Liver (tissue), 9 donors: ENCODE data around the gene ZNF503. TPM values are rescaled to one million over a fixed set of nuclear protein-coding genes. Genes with fewer than 3 reads are reported as not detected.

ENCODE experiments used
- DNase-seq: peaks from one replicate; pipeline ENCODE4 v3.0.0-alpha.2; 2017; ENCODE audit warnings: low spot score
- H3K27ac ChIP-seq, 2 donors: one replicate each; pipeline ENCODE4 v1.7.0; 2013; ENCODE audit warnings: inconsistent platforms in 2 of 2, low read length in 2 of 2, control low read depth in 1 of 2, low read depth in 1 of 2, mild to moderate bottlenecking in 1 of 2
- H3K27me3 ChIP-seq, 4 donors: one replicate each; pipeline versions ENCODE4 v1.6.1 to v1.7.0; 2013; ENCODE audit warnings: low read length in 3 of 4, inconsistent platforms in 1 of 4, mild to moderate bottlenecking in 1 of 4, moderate library complexity in 1 of 4; ENCODE audit not compliant: control insufficient read depth in 4 of 4, insufficient read depth in 4 of 4
- H3K36me3 ChIP-seq, 4 donors: one replicate each; pipeline versions ENCODE4 v1.6.1 to v1.7.0; 2013; ENCODE audit warnings: low read length in 3 of 4, mild to moderate bottlenecking in 3 of 4, low read depth in 1 of 4, moderate library complexity in 1 of 4; ENCODE audit not compliant: control insufficient read depth in 4 of 4, insufficient read depth in 3 of 4
- H3K4me1 ChIP-seq, 4 donors: one replicate each; pipeline versions ENCODE4 v1.6.1 to v1.7.0; 2013; ENCODE audit warnings: low read length in 3 of 4, mild to moderate bottlenecking in 3 of 4, moderate library complexity in 1 of 4; ENCODE audit not compliant: control insufficient read depth in 4 of 4, insufficient read depth in 4 of 4
- H3K4me3 ChIP-seq, 3 donors: one replicate each; pipeline versions ENCODE4 v1.6.1 to v1.7.0; 2013; ENCODE audit warnings: low read length in 3 of 3, control low read depth in 1 of 3, low read depth in 1 of 3, mild to moderate bottlenecking in 1 of 3
- H3K9ac ChIP-seq, 2 donors: one replicate each; pipeline ENCODE4 v1.7.0; 2013; ENCODE audit warnings: low read length in 2 of 2, mild to moderate bottlenecking in 2 of 2, moderate library complexity in 2 of 2, control low read depth in 1 of 2, low read depth in 1 of 2
- H3K9me3 ChIP-seq, 4 donors: one replicate each; pipeline versions ENCODE4 v1.6.1 to v1.7.0; 2013; ENCODE audit warnings: low read length in 3 of 4; ENCODE audit not compliant: control insufficient read depth in 4 of 4
- EGR1 ChIP-seq, 2 donors: IDR thresholded peaks; 2 replicates each; pipeline ENCODE4 v1.6.1; 2016 to 2018; ENCODE audit warnings: antibody characterized with exemption in 2 of 2, low read depth in 2 of 2
- FOXA1 ChIP-seq: IDR thresholded peaks from 2 replicates; pipeline ENCODE4 v1.6.1; 2016; ENCODE audit warnings: antibody characterized with exemption
- FOXA2 ChIP-seq: IDR thresholded peaks from 2 replicates; pipeline ENCODE4 v1.6.1; 2016; ENCODE audit warnings: antibody characterized with exemption
- GABPA ChIP-seq, 2 donors: IDR thresholded peaks in 1 of 2; conservative IDR thresholded peaks in 1 of 2; 2 replicates each; pipeline ENCODE4 v1.6.1; 2016; ENCODE audit warnings: antibody characterized with exemption in 2 of 2, mild to moderate bottlenecking in 1 of 2, moderate library complexity in 1 of 2
- HNF4A ChIP-seq, 2 donors: conservative IDR thresholded peaks; 2 replicates each; pipeline ENCODE4 v1.6.1; 2016; ENCODE audit warnings: antibody characterized with exemption in 2 of 2, mild to moderate bottlenecking in 2 of 2
- JUND ChIP-seq, 2 donors: IDR thresholded peaks; 2 replicates each; pipeline ENCODE4 v1.6.1; 2016; ENCODE audit warnings: antibody characterized with exemption in 2 of 2
- MAX ChIP-seq: IDR thresholded peaks from 2 replicates; pipeline ENCODE4 v1.6.1; 2016; ENCODE audit warnings: antibody characterized with exemption
- NR2F2 ChIP-seq: IDR thresholded peaks from 2 replicates; pipeline ENCODE4 v1.6.1; 2016; ENCODE audit warnings: antibody characterized with exemption
- RAD21 ChIP-seq, 2 donors: IDR thresholded peaks; 2 replicates each; pipeline ENCODE4 v1.6.1; 2016; ENCODE audit warnings: antibody characterized with exemption in 2 of 2, mild to moderate bottlenecking in 2 of 2
- RXRA ChIP-seq, 2 donors: IDR thresholded peaks; 2 replicates each; pipeline ENCODE4 v1.6.1; 2017 to 2018; ENCODE audit warnings: antibody characterized with exemption in 2 of 2, mild to moderate bottlenecking in 1 of 2
- SP1 ChIP-seq: IDR thresholded peaks from 2 replicates; pipeline ENCODE4 v1.6.1; 2018; ENCODE audit warnings: antibody characterized with exemption, mild to moderate bottlenecking
- TAF1 ChIP-seq: conservative IDR thresholded peaks from 2 replicates; pipeline ENCODE4 v1.6.1; 2016; ENCODE audit warnings: antibody characterized with exemption, mild to moderate bottlenecking
- YY1 ChIP-seq: IDR thresholded peaks from 2 replicates; pipeline ENCODE4 v1.6.1; 2016; ENCODE audit warnings: antibody characterized with exemption, mild to moderate bottlenecking
- WGBS: extraction: QIAGEN DNeasy Blood & Tissue Kit; methylation state at CpG from one replicate; pipeline ENCODE4 v1.1.7; 2013; 5-methylcytosine and 5-hydroxymethylcytosine counted together
- polyA plus RNA-seq, 2 donors: library from polyadenylated mRNA; stranded (reverse) in 1 of 2; unstranded in 1 of 2; fragments of 200-250 nt in 1 of 2; fragments of >200 nt in 1 of 2; fragmentation: Nextera tagmentation in 1 of 2; extraction: Ambion mirVana in 1 of 2; gene quantifications; one replicate each; pipeline versions ENCODE4 v1.2.1 to v1.2.3, GENCODE V29; 2013 to 2015
- total RNA-seq, 2 donors: library from RNA; depleted of rRNA; stranded (reverse); fragments of >200 nt; gene quantifications; one replicate each; pipeline ENCODE4 v1.2.3, GENCODE V29; 2014
- TF ChIP-seq, protein P1 (sequence below): IDR thresholded peaks from 2 replicates; pipeline ENCODE4 v1.6.1; 2016; ENCODE audit warnings: antibody characterized with exemption, mild to moderate bottlenecking
- TF ChIP-seq, protein P2 (sequence below): fragments of 150-350 bp; IDR thresholded peaks from 2 replicates; pipeline ENCODE4 v1.5.1; 2017; ENCODE audit warnings: improper control_type of control experiment, low read depth, low read length; ENCODE audit not compliant: missing input control
- donor health status: healthy.
- donor health status: healthy.
- donor health status: healthy.
- donor health status: healthy.
- donor health status: healthy.

The ZNF503 gene
- total and polyA plus RNA-seq, 4 donors, result 1.6 to 5.2 (median 2.0) TPM

DNA sequence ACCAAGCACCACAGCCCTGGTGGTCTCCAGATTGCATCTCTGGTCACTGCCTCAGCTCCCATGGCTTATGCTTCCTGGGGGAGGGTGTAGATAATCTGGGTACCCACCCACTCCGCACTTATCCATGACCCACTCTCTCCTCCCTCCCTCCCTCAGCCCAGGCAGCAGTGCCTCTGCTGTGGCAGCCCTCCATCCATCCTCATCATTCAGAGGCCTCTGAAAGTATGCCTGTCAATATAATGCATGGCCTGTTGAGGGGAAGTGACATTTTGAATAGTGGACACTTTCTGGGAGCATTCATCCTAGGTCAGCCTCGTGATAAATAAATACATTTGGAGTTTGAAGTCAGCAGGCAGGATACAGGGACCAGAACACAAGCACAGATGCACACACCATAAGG lies 23.2 kb downstream of the ZNF503 start (continued):
- TF ChIP-seq MAX, result no peak
- TF ChIP-seq JUND (IDR thresholded peaks at IDR 0.05), result no peak

- DNase-seq, result no peak
- Histone ChIP-seq H3K27ac (no peak overlapping the region), H3K27me3 (no peaks in the 10 kb centered on the region), H3K4me1 (no peaks in the 10 kb centered on the region), H3K9ac (no peak overlapping the region), H3K4me3 (no peak overlapping the region), H3K36me3 (no peaks in the 10 kb centered on the region), H3K9me3 (no peaks in the 10 kb centered on the region)
- WGBS, result 94% methylated on average over 3 of the region's 3 CpGs
- TF ChIP-seq JUND (IDR thresholded peaks at IDR 0.05), result no peak
These were observed 23.7 kb downstream of the ZNF503 start for GRCh38 chr10:75377869-75378268.

GRCh38 chr10:75375838-75376237 lies 25.7 kb downstream of the ZNF503 start:
- H3K4me1 ChIP-seq, result no peaks in the 10 kb centered on the region
- no peaks in the 10 kb centered on the region for H3K9me3 ChIP-seq
- H3K4me3 ChIP-seq, result no peak overlapping the region
- H3K27ac ChIP-seq, result no peak overlapping the region
- H3K9ac ChIP-seq, result no peak overlapping the region
- H3K27me3 ChIP-seq, result no peaks in the 10 kb centered on the region
- TF ChIP-seq FOXA1 (no peak), FOXA2 (no peak), EGR1 (IDR thresholded peaks at IDR 0.05; ENCODE audit: low read depth in 2 of 2) (no peak), TAF1 (no peak)
- TF ChIP-seq, protein P1, sequence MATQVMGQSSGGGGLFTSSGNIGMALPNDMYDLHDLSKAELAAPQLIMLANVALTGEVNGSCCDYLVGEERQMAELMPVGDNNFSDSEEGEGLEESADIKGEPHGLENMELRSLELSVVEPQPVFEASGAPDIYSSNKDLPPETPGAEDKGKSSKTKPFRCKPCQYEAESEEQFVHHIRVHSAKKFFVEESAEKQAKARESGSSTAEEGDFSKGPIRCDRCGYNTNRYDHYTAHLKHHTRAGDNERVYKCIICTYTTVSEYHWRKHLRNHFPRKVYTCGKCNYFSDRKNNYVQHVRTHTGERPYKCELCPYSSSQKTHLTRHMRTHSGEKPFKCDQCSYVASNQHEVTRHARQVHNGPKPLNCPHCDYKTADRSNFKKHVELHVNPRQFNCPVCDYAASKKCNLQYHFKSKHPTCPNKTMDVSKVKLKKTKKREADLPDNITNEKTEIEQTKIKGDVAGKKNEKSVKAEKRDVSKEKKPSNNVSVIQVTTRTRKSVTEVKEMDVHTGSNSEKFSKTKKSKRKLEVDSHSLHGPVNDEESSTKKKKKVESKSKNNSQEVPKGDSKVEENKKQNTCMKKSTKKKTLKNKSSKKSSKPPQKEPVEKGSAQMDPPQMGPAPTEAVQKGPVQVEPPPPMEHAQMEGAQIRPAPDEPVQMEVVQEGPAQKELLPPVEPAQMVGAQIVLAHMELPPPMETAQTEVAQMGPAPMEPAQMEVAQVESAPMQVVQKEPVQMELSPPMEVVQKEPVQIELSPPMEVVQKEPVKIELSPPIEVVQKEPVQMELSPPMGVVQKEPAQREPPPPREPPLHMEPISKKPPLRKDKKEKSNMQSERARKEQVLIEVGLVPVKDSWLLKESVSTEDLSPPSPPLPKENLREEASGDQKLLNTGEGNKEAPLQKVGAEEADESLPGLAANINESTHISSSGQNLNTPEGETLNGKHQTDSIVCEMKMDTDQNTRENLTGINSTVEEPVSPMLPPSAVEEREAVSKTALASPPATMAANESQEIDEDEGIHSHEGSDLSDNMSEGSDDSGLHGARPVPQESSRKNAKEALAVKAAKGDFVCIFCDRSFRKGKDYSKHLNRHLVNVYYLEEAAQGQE, result no peak
- 78% methylated on average over 2 of the region's 2 CpGs for WGBS
- no peaks in the 10 kb centered on the region for H3K36me3 ChIP-seq
- DNase-seq, result no peak

DNA sequence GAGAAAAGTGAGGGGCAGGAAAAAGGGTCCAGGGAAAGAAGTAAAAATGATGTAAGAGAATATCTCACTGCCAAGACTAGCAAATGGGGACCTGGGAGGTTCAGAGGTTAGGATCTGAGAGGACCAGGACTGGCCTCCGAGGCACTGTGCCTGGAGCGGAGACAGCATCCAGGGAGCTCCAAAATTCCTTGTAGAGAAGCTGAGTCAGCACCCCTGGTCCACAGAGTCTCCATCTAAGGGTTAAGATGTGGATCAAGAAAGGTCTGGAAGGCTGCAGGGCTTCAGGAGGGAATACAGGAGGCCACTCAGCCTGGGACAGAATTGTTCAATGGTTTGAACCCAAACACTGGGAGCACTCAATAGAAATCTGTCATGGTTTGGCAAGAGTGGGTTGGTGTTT lies 30.6 kb downstream of the ZNF503 start:
- TF ChIP-seq TAF1 (no peak), SP1 (no peak), RXRA (IDR thresholded peaks at IDR 0.05) (no peak), GABPA (IDR thresholded peaks at IDR 0.05 in 1 of 2, conservative IDR thresholded peaks at IDR 0.05 in 1 of 2) (no peak), FOXA2 (no peak), EGR1 (IDR thresholded peaks at IDR 0.05; ENCODE audit: low read depth in 2 of 2) (no peak), NR2F2 (no peak), RAD21 (IDR thresholded peaks at IDR 0.05) (no peak), YY1 (no peak), HNF4A (conservative IDR thresholded peaks at IDR 0.05) (no peak), JUND (IDR thresholded peaks at IDR 0.05) (no peak)
- TF ChIP-seq, protein P1, result no peak
- TF ChIP-seq, protein P2, sequence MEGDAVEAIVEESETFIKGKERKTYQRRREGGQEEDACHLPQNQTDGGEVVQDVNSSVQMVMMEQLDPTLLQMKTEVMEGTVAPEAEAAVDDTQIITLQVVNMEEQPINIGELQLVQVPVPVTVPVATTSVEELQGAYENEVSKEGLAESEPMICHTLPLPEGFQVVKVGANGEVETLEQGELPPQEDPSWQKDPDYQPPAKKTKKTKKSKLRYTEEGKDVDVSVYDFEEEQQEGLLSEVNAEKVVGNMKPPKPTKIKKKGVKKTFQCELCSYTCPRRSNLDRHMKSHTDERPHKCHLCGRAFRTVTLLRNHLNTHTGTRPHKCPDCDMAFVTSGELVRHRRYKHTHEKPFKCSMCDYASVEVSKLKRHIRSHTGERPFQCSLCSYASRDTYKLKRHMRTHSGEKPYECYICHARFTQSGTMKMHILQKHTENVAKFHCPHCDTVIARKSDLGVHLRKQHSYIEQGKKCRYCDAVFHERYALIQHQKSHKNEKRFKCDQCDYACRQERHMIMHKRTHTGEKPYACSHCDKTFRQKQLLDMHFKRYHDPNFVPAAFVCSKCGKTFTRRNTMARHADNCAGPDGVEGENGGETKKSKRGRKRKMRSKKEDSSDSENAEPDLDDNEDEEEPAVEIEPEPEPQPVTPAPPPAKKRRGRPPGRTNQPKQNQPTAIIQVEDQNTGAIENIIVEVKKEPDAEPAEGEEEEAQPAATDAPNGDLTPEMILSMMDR, result no peak
- H3K27me3 ChIP-seq, result no peaks in the 10 kb centered on the region
- no peak overlapping the region for H3K27ac ChIP-seq
- H3K4me1 ChIP-seq, result no peaks in the 10 kb centered on the region
- 99% methylated on average over 2 of the region's 2 CpGs for WGBS
- no peaks in the 10 kb centered on the region for H3K9me3 ChIP-seq
- no peak for DNase-seq
- H3K9ac ChIP-seq, result no peak overlapping the region
- H3K4me3 ChIP-seq, result no peak overlapping the region
- no peaks in the 10 kb centered on the region for H3K36me3 ChIP-seq
